Measurements from ENCODE around the gene ABLIM1.

- TF ChIP-seq CTCF (conservative IDR thresholded peaks at IDR 0.05 in 1 of 2, IDR thresholded peaks at IDR 0.05 in 1 of 2; ENCODE audit: extremely low read depth in 1 of 2, insufficient read depth in 1 of 2, low read depth in 1 of 2, low read length in 2 of 2), result no peak
- TF ChIP-seq EZH2 (IDR thresholded peaks at IDR 0.05; ENCODE audit: borderline replicate concordance, low read length), result no peak
Observed at GRCh38 chr10:114526504-114527238, 131.4 kb downstream of the ABLIM1 start.
